Measurements from ENCODE around the gene ZBTB17.

Gene ZBTB17

DNA sequence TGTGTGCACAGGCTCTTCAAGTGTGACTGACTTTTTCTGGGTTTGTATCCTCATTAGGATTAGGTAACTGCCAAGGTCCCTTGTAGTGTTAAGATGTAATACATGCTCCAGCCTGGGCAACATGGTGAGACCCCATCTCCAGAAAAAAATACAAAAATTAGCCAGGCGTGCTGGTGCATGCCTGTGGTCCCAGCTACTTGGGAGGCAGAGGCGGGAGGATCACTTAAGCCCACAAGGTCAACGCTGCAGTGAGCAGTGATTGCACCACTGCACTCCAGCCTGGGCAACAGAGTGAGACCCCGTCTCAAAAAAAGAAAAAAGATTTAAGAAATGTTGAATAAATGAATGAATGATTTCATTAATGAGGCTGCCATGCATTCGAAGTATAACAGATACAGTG lies 15.1 kb downstream of the ZBTB17 start:
- DNase-seq (ENCODE audit: low read depth in 2 of 2): no peak

DNA sequence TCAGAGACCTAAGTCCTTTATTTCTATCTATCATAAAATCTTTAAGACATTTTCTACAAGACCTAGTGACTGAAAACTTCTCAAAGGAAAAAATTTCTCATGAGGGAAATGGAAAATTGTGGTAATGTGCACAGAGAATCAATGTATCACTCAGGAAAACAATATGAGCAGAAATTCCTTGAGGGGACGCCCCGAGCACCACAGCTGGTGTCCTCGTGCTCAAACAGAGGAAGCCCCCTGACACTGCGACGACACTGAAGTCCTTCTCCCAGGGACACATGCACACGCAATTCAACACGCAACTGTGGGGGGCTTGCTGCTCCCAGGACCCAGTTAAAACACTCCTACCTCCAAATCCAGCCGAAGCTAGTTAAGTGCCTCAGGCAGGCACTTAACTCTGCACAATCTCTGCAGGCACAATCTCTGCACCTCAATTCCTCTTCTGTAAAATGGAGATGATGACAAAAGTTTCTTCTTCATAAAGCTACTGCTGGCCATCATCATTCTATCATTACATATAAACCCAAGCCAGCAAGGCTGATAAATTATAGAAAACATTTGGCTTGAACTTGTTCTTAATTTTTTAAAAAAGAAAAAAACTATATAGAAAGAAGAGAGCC lies 16.0 kb downstream of the ZBTB17 start:
- no peak for DNase-seq (ENCODE audit: low read depth in 2 of 2)

DNA sequence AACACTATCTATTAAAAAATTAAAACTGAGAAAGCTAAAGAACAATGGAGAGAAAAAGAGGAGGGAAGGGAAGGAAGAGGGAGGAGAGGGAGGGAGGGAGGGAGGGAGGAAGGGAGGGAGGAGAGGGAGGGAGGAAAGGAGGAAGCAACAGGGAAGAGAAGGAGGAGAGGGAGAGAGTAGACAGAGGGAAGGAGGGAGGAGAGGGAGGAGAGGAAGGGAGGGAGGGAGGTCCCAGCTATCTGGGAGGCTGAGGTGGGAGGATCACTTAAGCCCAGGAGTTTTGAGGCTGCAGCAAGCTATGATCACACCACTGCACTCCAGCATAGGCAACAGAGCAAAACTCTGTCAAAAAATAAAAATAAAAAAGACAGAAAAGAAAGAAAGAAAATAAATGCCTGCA lies 16.5 kb downstream of the ZBTB17 start:
- no peak for DNase-seq (ENCODE audit: low read depth in 2 of 2)

DNA sequence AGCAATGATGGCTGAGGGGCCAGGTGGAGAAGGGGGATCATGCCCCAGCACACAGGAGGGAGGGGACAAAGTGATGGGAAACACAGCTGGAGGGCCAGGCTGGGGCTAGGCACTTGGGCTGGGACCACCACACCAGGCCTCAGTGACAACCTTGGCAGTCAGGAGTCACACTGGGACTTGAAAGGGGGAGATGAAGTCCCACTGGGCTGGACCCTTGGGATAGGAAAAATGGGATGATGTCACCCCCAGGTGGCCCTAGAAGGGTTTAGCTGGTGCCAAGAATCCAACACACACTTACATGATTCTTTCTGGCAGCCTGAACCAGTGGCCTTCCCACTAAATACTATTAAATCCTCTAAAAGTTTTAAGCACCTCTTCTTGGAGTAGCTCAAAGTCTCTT lies 17.1 kb downstream of the ZBTB17 start:
- no peak for DNase-seq (ENCODE audit: low read depth in 2 of 2)

DNA sequence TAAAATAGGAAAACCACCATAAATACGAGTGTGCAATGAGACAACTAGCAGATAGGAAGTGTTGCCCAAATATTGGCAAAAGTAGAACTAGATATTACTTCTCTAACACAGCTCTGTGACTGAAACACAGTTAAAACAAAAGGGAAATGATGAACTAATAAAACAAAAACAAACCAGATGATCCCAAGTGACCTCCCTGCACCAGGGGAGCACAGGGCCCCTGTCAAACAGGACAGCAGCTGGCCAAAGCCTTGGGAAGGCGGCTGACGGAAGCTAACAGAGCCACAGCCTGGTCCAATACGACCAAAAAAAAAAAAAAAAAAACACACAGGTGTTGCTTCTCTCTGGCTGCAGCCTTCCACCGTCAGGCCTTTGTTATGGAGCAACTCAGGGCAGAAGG lies 17.8 kb downstream of the ZBTB17 start:
- DNase-seq (ENCODE audit: low read depth in 2 of 2): no peak

DNA sequence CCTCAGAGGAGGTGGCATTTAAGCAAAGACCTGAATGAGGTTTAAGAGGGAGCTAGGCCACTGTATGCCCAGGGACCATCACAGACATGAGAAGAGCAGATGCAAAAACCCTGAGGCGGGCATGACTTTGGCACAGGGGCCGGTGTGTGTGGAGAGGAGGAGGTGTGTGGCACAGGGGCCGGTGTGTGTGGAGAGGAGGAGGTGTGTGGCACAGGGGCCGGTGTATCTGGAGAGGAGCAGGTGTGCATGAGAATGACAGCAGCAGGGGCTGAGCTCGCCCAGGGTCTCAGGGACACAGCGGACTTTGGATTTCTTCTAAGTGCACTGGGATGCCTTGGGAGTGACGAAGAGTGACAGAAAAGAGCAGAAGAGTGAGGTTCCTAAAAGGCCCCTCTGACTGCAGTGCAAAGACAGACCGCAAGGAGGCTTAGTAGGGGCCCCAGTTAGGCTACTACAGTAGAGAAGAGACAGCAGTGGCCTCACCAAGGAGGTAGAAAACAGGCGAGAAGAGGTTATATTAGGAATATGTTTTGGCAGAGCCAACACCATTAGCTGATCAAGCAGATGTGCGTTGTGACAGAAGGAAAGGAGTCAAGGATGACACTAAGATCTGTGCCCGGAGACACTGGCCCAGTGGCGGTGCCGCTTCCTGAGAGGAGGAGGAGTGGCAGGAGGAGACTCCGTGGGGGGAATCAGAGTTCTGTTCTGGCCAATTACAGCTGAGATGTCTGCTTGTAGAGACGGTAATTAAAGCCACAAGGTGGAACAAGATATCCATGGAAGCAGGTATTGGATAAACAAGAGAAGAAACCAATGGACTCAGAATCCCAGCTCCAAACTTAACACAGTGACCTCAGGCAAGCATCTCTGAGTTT lies 18.4 kb downstream of the ZBTB17 start:
- DNase-seq (ENCODE audit: low read depth in 2 of 2): no peak

DNA sequence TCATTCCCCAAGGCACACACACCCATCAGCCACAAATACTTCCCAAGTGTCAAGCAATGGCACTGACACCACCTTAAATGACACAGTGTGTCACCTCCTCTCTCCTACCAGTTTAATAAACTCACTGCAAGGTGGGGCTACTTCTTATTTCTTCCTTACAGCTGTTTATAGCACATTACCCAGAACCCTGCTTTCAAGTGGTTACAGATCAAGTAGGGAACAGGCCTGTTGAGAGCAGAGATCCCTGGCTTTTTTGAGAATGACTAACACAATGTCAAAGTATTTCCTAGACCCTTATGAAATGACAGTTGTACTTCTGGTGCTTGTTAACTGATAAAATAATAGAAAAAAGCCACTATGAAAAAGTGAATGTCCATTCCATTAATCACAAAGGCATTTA lies 19.8 kb downstream of the ZBTB17 start:
- no peak for DNase-seq (ENCODE audit: low read depth in 2 of 2)

DNA sequence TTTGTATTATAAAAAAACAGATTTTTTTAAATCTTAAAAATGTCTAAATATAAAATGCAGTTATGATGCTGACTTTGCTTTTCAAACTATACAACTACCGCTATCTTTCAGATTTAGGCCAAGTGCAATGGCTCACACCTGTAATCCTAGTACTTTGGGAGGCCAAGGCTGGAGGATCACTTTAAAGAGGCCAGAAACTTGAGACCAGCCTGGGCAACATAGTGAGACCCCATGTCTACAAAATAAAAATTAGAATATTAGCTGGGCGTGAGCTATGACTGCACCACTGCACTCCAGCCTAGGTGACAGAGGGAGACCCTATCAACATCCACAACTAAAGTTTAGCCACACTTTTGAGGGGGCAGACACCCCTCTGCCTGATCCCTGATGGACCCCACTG lies 20.3 kb downstream of the ZBTB17 start:
- no peak for DNase-seq (ENCODE audit: low read depth in 2 of 2)

DNA sequence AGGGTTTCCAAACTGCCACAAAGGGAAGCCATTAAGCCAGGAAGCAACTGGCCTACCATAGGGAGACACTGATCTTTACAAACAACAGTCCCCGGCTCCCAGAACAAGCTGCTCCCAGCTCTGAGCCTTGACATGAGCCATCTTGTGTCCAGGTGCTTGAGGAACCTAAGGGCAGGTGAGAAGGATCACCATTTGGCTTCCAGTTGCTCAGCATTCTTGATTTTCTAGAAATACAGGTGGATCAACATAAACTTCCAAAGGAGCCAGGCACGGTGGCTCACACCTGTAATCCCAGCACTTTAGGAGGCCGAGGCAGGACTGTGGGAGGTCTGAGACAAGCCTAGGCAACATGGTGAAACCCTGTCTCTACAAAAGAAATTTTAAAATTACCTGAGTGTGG lies 21.6 kb downstream of the ZBTB17 start:
- DNase-seq (ENCODE audit: low read depth in 2 of 2): no peak

DNA sequence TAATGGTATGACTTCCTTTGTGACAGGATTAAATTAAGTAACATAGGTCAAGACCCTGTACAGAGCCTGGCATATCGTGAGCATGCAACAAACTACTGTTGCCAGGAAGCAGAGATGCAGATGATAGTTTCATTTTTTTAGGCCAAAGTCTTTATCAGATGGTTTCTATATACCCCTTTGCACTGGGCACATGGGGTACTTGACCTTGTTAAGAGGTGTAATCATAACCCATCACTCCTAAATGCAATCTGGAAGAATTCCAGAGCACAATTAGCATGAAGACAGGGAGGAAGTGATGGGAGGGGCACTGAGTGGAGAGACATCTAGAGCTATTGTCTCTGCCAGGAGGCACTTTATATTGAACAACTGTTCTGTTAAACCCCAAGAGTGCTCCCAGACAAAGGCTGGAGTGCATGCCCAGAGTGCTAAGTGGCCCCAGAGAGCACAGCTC lies 22.1 kb downstream of the ZBTB17 start:
- DNase-seq (ENCODE audit: low read depth in 2 of 2): no peak

DNA sequence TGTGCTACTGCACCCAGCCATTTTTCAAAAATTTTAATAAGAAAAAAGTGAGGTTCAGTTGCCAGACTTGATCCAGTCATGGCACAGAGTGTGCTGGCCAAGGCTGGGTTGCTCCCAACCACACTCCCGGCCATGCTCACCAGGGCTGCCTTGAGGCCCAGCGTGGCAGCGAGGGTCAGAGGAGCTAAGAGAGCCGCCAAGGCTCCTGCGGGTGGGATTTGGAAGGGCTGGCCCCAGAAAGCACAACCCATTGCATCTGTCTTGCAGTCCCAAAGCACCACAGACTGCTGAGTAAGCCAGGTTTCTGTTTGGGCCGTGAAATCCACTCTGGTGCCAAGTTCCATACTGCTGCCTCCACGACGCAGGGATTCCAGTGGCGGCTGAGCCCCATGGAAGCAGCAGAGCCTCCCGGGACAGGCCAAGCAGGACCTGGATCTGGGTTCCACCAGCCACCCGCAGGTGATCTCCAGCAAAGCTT lies 22.6 kb downstream of the ZBTB17 start:
- DNase-seq (ENCODE audit: low read depth in 2 of 2): no peak

DNA sequence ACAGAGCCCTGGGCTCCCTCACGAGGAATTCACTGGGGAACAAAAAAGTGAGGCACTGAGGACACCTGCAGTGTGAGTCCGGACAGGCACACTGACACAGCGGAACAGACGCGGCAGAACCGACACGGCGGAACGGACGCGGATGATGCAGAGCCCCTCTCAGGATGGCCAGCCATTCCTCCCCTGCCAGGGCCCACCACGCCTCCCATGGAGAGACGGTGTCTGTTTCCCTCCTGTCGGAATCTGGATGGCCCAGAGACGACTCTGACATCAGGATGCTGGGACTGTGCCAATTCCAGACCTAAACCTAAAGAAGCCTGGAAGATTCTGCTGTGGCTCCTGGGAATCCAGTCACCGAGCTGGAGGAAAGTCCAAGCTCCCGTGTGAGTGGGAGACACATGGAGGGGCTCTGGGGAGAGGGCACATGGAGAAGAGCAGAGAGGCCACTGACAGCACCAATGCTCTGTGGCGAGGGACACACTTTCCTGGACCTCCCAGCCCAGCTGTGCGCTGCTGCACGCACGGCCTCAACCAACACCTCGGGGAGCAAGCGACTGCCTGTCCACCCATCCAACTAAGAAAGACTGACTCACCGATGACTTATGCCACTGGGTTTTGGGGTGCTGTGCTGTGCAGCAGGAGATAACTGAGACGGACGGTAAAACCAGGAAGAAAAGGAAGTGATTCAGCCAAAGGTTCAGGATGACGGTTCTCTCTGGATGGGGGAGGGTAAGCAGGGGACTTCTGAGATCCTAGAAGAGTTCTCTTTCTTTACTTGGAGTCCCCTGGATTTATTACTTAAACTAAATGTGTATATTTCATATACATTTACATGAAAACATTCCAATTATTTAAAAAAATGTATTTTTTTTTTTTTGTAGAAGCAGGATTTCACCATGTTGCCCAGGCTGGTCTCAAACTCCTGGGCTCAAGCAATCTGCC lies 23.3 kb downstream of the ZBTB17 start:
- peak; percentile 69 to 70 for DNase-seq (ENCODE audit: low read depth in 2 of 2)

DNA sequence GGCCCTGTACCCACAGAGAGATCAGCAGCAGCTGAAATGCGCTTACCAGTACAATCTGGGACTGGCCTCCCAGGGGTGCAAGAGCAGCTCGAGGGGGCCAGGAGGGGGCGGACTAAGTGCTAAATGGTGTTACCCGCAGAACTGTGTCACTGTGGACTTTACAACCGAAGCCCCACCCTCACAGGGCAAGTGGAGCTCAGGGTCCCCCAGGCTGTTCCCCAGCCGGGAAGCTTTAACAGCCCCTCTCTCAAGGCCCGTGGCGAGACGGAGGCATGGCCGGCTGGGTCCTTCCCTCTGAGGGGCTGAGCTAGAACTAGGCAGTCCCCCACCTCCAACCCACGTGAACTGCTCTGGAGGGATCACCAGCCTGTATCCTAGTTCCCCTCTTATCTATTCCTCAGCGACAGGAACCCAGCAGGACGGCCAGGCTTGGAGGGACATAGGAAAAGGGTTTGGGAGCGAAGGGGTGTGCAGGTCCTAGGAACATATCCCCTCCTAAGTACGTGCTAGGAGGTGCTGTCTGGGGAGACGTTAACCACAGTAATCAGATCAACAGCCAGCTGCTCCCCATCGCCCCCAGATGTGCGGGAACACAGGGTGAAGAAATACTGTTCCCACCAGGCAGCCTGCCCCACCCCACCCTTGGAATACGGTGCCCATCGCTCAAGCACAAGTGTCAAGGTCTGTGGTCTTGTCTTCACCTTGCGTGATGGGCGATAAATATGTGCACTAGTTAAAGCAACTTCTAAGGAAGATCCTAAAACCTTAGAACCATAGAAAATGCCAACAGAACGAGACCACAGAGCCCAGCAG lies 24.4 kb downstream of the ZBTB17 start:
- no peak for DNase-seq (ENCODE audit: low read depth in 2 of 2)

DNA sequence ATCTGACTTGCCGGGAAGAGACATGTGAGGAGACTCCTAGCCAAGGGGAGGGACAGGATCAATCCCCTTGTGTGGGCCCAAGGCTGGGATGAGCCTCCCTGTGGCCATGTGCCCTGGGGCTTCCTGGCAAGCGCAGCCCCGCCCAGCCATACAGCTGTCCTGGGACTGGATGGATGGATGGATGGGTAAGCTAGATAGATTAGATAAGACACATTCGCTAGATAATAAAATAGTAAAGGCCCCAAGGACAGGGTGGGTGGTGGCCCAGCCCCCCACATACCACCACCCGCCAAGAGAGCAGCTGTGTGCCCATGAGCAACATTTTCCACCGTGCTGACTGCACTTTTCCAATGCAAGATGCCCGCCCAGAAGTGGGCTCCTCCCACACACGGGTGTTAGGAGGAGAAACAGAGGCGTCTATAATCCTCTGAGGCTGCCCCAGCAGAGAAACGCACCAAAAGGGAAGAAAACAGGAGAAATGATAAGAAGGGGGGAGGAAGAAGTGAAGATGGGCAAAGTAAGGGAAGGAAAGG lies 25.1 kb downstream of the ZBTB17 start:
- no peak for DNase-seq (ENCODE audit: low read depth in 2 of 2)

DNA sequence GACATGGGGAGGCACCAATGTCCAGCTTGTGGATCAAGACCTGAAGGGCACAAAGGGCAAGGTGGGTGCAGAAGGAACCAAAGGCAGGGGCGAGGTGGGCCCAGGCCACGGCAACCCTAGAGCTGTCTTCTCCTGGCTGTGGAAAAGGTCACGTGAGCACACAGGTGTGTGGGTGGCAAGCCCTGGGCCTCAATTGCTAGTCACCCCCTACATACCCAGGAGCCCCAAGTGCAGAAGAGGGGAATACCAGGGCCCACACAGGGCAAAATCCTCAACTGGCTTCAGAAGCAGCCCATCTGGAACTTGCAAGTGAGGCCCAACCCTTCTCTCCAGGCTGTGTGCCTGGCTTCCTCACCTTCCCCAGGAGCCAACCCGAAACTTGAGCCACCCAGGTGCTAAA lies 25.6 kb downstream of the ZBTB17 start:
- DNase-seq (ENCODE audit: low read depth in 2 of 2): no peak

DNA sequence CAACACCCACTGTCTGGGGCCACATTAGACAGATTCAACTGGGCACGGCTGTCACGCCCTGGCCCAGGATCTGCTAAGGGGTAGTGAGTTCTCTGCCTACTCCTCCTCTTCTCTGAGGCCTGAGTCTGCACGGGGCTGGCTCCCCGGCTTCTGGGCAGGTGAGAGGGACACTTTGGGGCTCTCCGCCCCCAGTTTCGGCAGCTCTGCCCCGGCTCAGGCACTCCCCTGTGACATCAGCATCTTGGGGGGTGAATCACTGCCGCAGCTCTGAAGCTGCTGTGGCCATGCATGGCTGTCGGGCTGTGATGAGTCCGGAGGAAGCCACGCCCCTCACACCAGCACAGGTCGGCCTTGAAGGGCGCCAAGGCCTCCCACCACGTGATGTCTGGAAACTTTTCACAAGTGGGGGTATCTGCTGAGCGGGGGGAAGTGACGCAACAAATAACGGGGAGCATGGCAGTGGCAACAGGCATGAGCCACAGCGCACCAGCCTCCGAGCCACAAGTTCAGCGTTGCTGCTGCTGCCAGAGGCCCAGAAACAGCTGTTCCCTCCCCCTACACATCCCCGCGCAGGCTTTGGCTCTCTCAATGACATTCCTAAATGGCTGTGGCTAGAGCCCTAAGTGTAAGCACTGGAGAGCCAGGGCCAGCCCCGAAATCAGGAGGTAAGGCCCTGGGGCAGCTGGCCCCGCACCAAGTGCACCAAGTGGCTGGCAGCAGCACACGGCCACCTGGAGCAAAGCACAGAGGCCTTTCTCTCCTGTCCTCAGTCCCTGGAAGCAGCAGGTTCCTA lies 26.3 kb downstream of the ZBTB17 start:
- peak; percentile 82 to 83 for DNase-seq (ENCODE audit: low read depth in 2 of 2)

DNA sequence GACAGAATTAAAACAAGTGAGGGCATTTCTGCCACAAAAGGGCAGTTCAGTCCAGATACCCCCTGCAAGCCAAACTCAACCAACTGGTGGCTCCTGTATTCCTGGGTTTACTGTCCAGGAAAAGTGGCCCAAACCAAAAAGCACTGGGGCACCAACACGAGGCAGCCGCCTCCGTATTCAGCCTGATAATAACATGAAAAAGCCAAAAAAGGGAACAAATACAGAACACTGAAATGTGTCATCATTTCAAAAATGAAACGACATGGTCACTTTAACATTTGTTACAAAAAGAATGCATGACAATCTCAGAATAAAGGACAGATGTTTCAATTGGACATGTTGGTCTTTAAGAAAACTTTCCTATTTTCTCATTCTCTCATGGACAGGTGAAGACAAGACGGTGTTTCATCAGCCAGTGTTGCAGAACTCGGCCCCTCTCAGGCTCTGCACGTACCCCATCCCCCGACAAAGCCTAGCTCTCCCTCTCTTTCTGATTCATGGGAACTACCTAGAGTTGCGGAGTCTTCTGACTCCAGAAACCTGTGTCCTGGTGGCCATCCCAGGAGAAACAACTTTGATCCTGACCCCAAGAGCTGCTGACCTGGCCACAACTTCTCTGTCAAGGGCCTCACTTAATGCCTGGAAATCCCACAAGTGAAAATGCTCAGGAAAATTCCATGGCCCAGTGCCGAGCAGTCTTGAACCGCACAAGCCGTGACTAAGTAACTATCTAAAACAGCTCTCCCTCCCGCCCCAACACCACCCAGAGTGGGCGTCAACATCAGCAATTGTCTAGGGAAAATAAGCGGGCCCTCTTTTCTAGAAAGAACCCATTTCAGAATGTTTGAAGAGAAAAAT lies 27.1 kb downstream of the ZBTB17 start:
- peak; percentile 81 to 82 for DNase-seq (ENCODE audit: low read depth in 2 of 2)

DNA sequence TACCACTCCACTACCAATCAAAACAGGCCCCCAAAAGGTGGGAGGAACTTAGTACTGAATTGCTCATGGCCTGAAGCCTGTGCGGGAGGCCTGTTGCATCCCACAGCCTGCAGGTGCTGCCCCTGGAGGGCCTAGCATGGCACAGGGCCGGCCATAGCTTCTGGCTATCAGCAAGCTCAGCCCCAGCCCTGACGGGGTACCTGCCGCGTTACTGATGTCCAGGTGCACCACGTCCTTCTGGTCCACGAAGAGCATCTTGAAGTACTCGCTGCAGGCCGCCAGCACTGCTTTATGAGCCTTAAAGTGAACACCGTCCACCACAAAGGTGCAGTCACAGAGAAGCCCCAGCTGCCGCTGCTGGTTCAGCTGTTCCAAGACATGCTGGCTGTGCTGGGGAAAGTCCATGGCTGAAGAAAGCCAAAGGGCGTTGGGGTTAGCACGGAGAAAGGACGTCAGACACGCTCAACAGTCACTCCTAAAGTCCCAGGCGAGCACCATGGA lies 27.8 kb downstream of the ZBTB17 start:
- DNase-seq (ENCODE audit: low read depth in 2 of 2): no peak

Data from fibroblast of skin of left biceps (primary cell).